ENCODE results near the gene GALNTL6.

GRCh38 chr4:172173206-172173605, 360.0 kb downstream of the GALNTL6 start:
- TF ChIP-seq, protein P1, sequence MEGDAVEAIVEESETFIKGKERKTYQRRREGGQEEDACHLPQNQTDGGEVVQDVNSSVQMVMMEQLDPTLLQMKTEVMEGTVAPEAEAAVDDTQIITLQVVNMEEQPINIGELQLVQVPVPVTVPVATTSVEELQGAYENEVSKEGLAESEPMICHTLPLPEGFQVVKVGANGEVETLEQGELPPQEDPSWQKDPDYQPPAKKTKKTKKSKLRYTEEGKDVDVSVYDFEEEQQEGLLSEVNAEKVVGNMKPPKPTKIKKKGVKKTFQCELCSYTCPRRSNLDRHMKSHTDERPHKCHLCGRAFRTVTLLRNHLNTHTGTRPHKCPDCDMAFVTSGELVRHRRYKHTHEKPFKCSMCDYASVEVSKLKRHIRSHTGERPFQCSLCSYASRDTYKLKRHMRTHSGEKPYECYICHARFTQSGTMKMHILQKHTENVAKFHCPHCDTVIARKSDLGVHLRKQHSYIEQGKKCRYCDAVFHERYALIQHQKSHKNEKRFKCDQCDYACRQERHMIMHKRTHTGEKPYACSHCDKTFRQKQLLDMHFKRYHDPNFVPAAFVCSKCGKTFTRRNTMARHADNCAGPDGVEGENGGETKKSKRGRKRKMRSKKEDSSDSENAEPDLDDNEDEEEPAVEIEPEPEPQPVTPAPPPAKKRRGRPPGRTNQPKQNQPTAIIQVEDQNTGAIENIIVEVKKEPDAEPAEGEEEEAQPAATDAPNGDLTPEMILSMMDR (conservative IDR thresholded peaks at IDR 0.05; ENCODE audit: low read length), result no peak
- TF ChIP-seq EZH2phosphoT487 (IDR thresholded peaks at IDR 0.05; ENCODE audit: borderline replicate concordance), result no peak
